H1 (cell line): ENCODE results near the gene CADM1. TPM values are rescaled to one million over a fixed set of nuclear protein-coding genes. Genes with fewer than 3 reads are reported as not detected.

Experiments used
- CTCF ChIA-PET: fragments of 300-600 bp; sonication (Branson Sonifier 250); formaldehyde crosslinking; loops from one replicate; lab custom pipeline; 2021; ENCODE audit not compliant: partially characterized antibody; lab: Charles Lee
- POLR2A ChIA-PET: fragments of 300-600 bp; sonication (Branson Sonifier 250); formaldehyde crosslinking; loops from one replicate; lab custom pipeline; 2021; ENCODE audit warnings: inconsistent platforms; ENCODE audit not compliant: partially characterized antibody; lab: Charles Lee
- DNase-seq, 2 experiments: peaks; one replicate each; pipeline versions ENCODE4 v3.0.0 to v3.0.0-alpha.2; 2010 to 2022; ENCODE audit warnings: low spot score in 2 of 2, low read depth in 1 of 2, mixed read lengths in 1 of 2
- FAIRE-seq: peaks from 2 replicates; lab custom pipeline; 2011; peaks lifted over from hg19 to GRCh38; lab: Jason Lieb, UNC
- H2AFZ ChIP-seq: 2 replicates; pipeline ENCODE4 v1.8.1; 2012; ENCODE audit warnings: low read length, inconsistent platforms
- H2AK5ac ChIP-seq: 2 replicates; pipeline ENCODE4 v1.6.1; 2013; ENCODE audit warnings: low read depth, low read length
- H2BK120ac ChIP-seq: replicated peaks from 2 replicates; pipeline ENCODE3; 2013; ENCODE audit warnings: low read depth, low read length, inconsistent platforms
- H2BK12ac ChIP-seq: 2 replicates; pipeline ENCODE4 v1.6.1; 2013; ENCODE audit warnings: low read depth, low read length
- H2BK15ac ChIP-seq: 2 replicates; pipeline ENCODE4 v1.6.1; 2013; ENCODE audit warnings: low read length
- H2BK20ac ChIP-seq: 2 replicates; pipeline ENCODE4 v1.6.1; 2013; ENCODE audit warnings: low read length
- H2BK5ac ChIP-seq: 2 replicates; pipeline ENCODE4 v1.6.1; 2013; ENCODE audit warnings: low read depth, low read length
- H3K14ac ChIP-seq: 2 replicates; pipeline ENCODE4 v1.6.1; 2013; ENCODE audit warnings: inconsistent platforms; ENCODE audit not compliant: insufficient read length
- H3K18ac ChIP-seq: 2 replicates; pipeline ENCODE4 v1.6.1; 2013; ENCODE audit warnings: low read length; ENCODE audit errors: extremely low read depth
- H3K23ac ChIP-seq: 2 replicates; pipeline ENCODE4 v1.6.1; 2013; ENCODE audit warnings: inconsistent platforms; ENCODE audit not compliant: insufficient read length
- H3K23me2 ChIP-seq: 2 replicates; pipeline ENCODE4 v1.6.1; 2013; ENCODE audit warnings: low read depth, low read length
- H3K27ac ChIP-seq: 2 replicates; pipeline ENCODE4 v1.6.1; 2011; ENCODE audit warnings: low read depth, low read length, inconsistent platforms
- H3K27me3 ChIP-seq, 4 experiments: replicated peaks in 1 of 4; 1 replicate in 1 of 4; 2 replicates in 3 of 4; pipeline versions ENCODE4 v1.6.1 to v1.8.1; 2011 to 2013; ENCODE audit warnings: low read length in 3 of 4, mild to moderate bottlenecking in 3 of 4, inconsistent platforms in 2 of 4, mixed read lengths in 2 of 4, moderate library complexity in 1 of 4; ENCODE audit not compliant: control insufficient read depth in 3 of 4, insufficient read depth in 3 of 4; ENCODE audit errors: extremely low read depth in 1 of 4
- H3K36me3 ChIP-seq, 4 experiments: 2 replicates each; pipeline versions ENCODE4 v1.6.1 to v1.8.1; 2011 to 2013; ENCODE audit warnings: mild to moderate bottlenecking in 4 of 4, low read length in 3 of 4, moderate library complexity in 2 of 4, control low read depth in 1 of 4, inconsistent platforms in 1 of 4; ENCODE audit not compliant: insufficient read depth in 4 of 4, control insufficient read depth in 2 of 4
- H3K4ac ChIP-seq: replicated peaks from 2 replicates; pipeline ENCODE3; 2013; ENCODE audit warnings: low read length, low read depth, mixed read lengths, inconsistent platforms; ENCODE audit not compliant: insufficient read length
- H3K4me1 ChIP-seq, 4 experiments: replicated peaks in 1 of 4; 1 replicate in 1 of 4; 2 replicates in 3 of 4; pipeline versions ENCODE4 v1.6.1 to v1.8.1; 2011 to 2013; ENCODE audit warnings: low read length in 3 of 4, inconsistent platforms in 2 of 4, mixed read lengths in 1 of 4; ENCODE audit not compliant: insufficient read depth in 4 of 4, control insufficient read depth in 3 of 4
- H3K4me2 ChIP-seq, 2 experiments: 2 replicates each; pipeline versions ENCODE4 v1.6.1 to v1.8.1; 2011 to 2013; ENCODE audit warnings: low read depth in 2 of 2, low read length in 2 of 2, control low read depth in 1 of 2, inconsistent platforms in 1 of 2, mild to moderate bottlenecking in 1 of 2; ENCODE audit not compliant: insufficient read depth in 1 of 2
- H3K4me3 ChIP-seq, 4 experiments: fragments of 200-600, 300-600 bp in 1 of 4; sonication (generic), shearing (Covaris generic), sonication (Bioruptor Twin) in 1 of 4; 2 replicates each; pipeline versions ENCODE4 v1.5.1 to v1.8.1; 2011 to 2016; ENCODE audit warnings: low read length in 4 of 4, low read depth in 3 of 4, control low read depth in 2 of 4, inconsistent platforms in 2 of 4, mild to moderate bottlenecking in 2 of 4, mixed read lengths in 1 of 4, moderate library complexity in 1 of 4; ENCODE audit not compliant: insufficient read depth in 2 of 4; ENCODE audit errors: extremely low read depth in 1 of 4
- H3K56ac ChIP-seq: replicated peaks from 2 replicates; pipeline ENCODE3; 2013; ENCODE audit warnings: low read depth, mild to moderate bottlenecking, mixed read lengths, low read length, inconsistent platforms; ENCODE audit not compliant: insufficient read length
- H3K79me1 ChIP-seq: 2 replicates; pipeline ENCODE4 v1.6.1; 2013; ENCODE audit warnings: low read depth, low read length, control low read depth
- H3K79me2 ChIP-seq, 2 experiments: 2 replicates each; pipeline versions ENCODE4 v1.6.1 to v1.8.1; 2012 to 2013; ENCODE audit warnings: low read length in 2 of 2, mild to moderate bottlenecking in 2 of 2, inconsistent platforms in 1 of 2; ENCODE audit not compliant: insufficient read depth in 2 of 2, control insufficient read depth in 1 of 2
- H3K9ac ChIP-seq, 4 experiments: replicated peaks in 1 of 4; 1 replicate in 1 of 4; 2 replicates in 3 of 4; pipeline versions ENCODE4 v1.6.1 to v1.8.1; 2011 to 2013; ENCODE audit warnings: low read depth in 3 of 4, low read length in 3 of 4, control low read depth in 2 of 4, mild to moderate bottlenecking in 2 of 4, moderate library complexity in 2 of 4, inconsistent platforms in 1 of 4; ENCODE audit errors: extremely low read depth in 1 of 4
- H3K9me3 ChIP-seq, 2 experiments: 2 replicates each; pipeline versions ENCODE4 v1.6.1 to v1.8.1; 2012 to 2013; ENCODE audit warnings: mild to moderate bottlenecking in 2 of 2, moderate library complexity in 2 of 2, control low read depth in 1 of 2, inconsistent platforms in 1 of 2, low read depth in 1 of 2, low read length in 1 of 2, mixed read lengths in 1 of 2; ENCODE audit not compliant: insufficient read depth in 2 of 2
- H4K20me1 ChIP-seq, 2 experiments: replicated peaks in 1 of 2; 2 replicates each; pipeline versions ENCODE3 to v1.8.1; 2011 to 2013; ENCODE audit warnings: inconsistent platforms in 2 of 2, low read length in 2 of 2, mild to moderate bottlenecking in 1 of 2; ENCODE audit not compliant: insufficient read depth in 2 of 2, control insufficient read depth in 1 of 2
- H4K5ac ChIP-seq: 2 replicates; pipeline ENCODE4 v1.6.1; 2013; ENCODE audit warnings: low read length, low read depth, mixed read lengths, inconsistent platforms; ENCODE audit not compliant: insufficient read length
- H4K8ac ChIP-seq: 2 replicates; pipeline ENCODE4 v1.8.0; 2013; ENCODE audit warnings: mild to moderate bottlenecking, moderate library complexity, low read length, inconsistent platforms; ENCODE audit not compliant: insufficient read depth; ENCODE audit errors: extremely low read depth
- H4K91ac ChIP-seq: replicated peaks from 2 replicates; pipeline ENCODE3; 2013; ENCODE audit warnings: low read length, mixed read lengths, inconsistent platforms; ENCODE audit not compliant: insufficient read length
- HDAC6 ChIP-seq: IDR thresholded peaks from one replicate; pipeline ENCODE4 v1.7.1; 2012; ENCODE audit warnings: low read depth, mild to moderate bottlenecking, inconsistent platforms, low read length, moderate library complexity
- PHF8 ChIP-seq: fragments of 200-600 bp; sonication (generic); conservative IDR thresholded peaks from 2 replicates; pipeline ENCODE4 v1.7.1; 2012; ENCODE audit warnings: low read depth, mild to moderate bottlenecking, inconsistent platforms, low read length, moderate library complexity
- TAF1 ChIP-seq: IDR thresholded peaks from 2 replicates; pipeline ENCODE4 v1.6.1; 2011; ENCODE audit warnings: mild to moderate bottlenecking, low read depth, low read length
- TAF7 ChIP-seq: optimal IDR thresholded peaks from 2 replicates; pipeline ENCODE3; 2011; ENCODE audit warnings: low read depth, mild to moderate bottlenecking, inconsistent platforms, low read length, moderate library complexity, borderline replicate concordance
- polyA plus RNA-seq, 7 experiments: library from polyadenylated mRNA; depleted of rRNA in 3 of 7; stranded (reverse) in 5 of 7; unstranded in 2 of 7; fragments of >200 nt in 5 of 7; fragments of 200-250 nt in 2 of 7; gene quantifications; 1 replicate in 5 of 7; 2 replicates in 1 of 7; 4 replicates in 1 of 7; pipeline versions ENCODE4 v1.2.1 to v1.2.3, GENCODE V29; 2011 to 2013; ENCODE audit warnings: missing spikeins in 2 of 7, mixed read lengths in 2 of 7
- total RNA-seq: library from RNA; stranded (reverse); fragmentation: NEBNext Ultra II Directional; extraction: Animal tissue kit (Norgen Biotek cat#: 25700); gene quantifications from 2 replicates; pipeline ENCODE4 v1.2.1, GENCODE V29; 2021

The CADM1 gene
- total and polyA plus RNA-seq, 2 of the 8 experiments (the other 6 are each of a cell fraction or from before 2014, with no cell fraction given) = 8.3 to 25.3 TPM

- H4K20me1 ChIP-seq = no peaks in the 10 kb centered on the region
- no peak overlapping the region for H3K27ac ChIP-seq
- H4K91ac ChIP-seq = no peak overlapping the region
- H2BK12ac ChIP-seq = no peak overlapping the region
- H2BK120ac ChIP-seq = no peak overlapping the region
- H4K5ac ChIP-seq = no peak overlapping the region
- ChIA-PET CTCF (interaction anchor here (0.7 to 1.5 kb wide), 4 partner anchors 8 to 91 kb away, joined by 3 to 4 read pairs (median 3); no protein-coding TSS in a partner anchor), POLR2A (no interaction called here)
- H3K9ac ChIP-seq = no peak overlapping the region
- no peak overlapping the region for H3K23ac ChIP-seq
- no peak overlapping the region for H2BK15ac ChIP-seq
- H3K79me2 ChIP-seq = no peaks in the 10 kb centered on the region
- H3K56ac ChIP-seq = no peak overlapping the region
- no peaks in the 10 kb centered on the region for H3K79me1 ChIP-seq
- no peaks in the 10 kb centered on the region for H3K36me3 ChIP-seq
- no peaks in the 10 kb centered on the region for H3K23me2 ChIP-seq
- H3K4me2 ChIP-seq = no peak overlapping the region
- H3K18ac ChIP-seq = no peak overlapping the region
- H4K8ac ChIP-seq = no peak overlapping the region
- no peak overlapping the region for H3K14ac ChIP-seq
- H3K27me3 ChIP-seq = no peaks in the 10 kb centered on the region
- TF ChIP-seq HDAC6 = no peak
- TF ChIP-seq PHF8 = no peak
- no peak for TF ChIP-seq TAF7
- no peak for TF ChIP-seq TAF1
- H3K9me3 ChIP-seq = no peaks in the 10 kb centered on the region
- H3K4me3 ChIP-seq = no peak overlapping the region
- no peak overlapping the region for H3K4ac ChIP-seq
- no peak for DNase-seq
- H2BK20ac ChIP-seq = no peak overlapping the region
- no peak for FAIRE-seq
- no peak overlapping the region for H2AK5ac ChIP-seq
- no peak overlapping the region for H2AFZ ChIP-seq
- no peaks in the 10 kb centered on the region for H3K4me1 ChIP-seq
- no peak overlapping the region for H2BK5ac ChIP-seq
Observed at GRCh38 chr11:115247361-115247760, 256.9 kb downstream of the CADM1 start.
